D721Med (cell line): ENCODE data around the gene RPS6KL1.

Experiments
- DNase-seq: peaks from one replicate; pipeline ENCODE4 v3.0.0; 2011; ENCODE audit warnings: low spot score; ENCODE audit not compliant: insufficient read length
- FAIRE-seq: peaks from 2 replicates; lab custom pipeline; 2011; peaks lifted over from hg19 to GRCh38; lab: Jason Lieb, UNC
- TF ChIP-seq, protein P1 (sequence below): IDR thresholded peaks from 2 replicates; pipeline ENCODE4 v1.5.1; 2012; ENCODE audit warnings: mild to moderate bottlenecking, control low read depth; ENCODE audit not compliant: insufficient read depth; ENCODE audit errors: missing control alignments

Gene RPS6KL1

DNA sequence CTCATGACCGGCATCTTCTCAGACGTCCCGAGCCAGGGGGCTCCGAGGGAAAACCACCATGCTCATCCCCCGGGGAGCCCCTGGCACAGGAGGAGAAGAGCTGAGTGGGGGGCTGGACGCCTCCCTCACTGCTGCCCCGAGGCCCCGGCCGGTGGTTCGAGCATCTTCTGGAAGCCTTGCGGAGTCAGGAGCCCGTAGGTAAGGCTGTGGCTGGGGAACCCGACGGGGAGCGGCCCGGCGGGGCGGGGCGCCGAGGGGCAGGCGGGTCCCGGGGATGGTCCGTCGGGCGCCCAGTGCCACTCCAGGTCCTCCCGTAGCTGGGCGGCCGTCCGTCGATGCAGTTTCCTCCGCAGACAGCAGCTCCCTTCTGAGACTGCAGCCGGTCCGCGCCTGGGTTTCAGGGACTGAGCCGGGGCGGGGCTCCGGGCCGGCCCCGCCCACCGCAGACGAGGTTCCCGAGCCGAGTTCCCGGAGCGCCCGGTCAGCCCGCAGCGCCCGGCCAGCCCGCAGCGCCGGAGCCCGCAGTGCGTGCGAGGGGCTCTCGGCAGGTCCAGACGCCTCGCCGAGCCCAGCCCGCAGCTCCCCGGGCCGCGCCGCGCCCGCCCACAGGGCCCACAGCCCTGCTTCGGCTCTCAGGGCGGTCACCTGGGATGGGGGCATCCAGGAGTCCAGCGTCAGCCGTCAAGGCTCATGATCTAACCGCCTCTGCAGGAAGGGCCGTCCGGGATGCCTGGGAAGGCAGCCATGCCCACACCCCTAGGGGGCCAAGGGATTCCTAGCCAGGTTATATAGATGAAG is 32.4 kb upstream of the RPS6KL1 start, which contains the start of gene PGF:
Gene PGF, minus strand, starts transcription at position 369 of the 798 bp plus-strand sequence. Its CDS starts 355 bp downstream, at position 14.
- DNase-seq = no peak
- no peak for FAIRE-seq
- TF ChIP-seq, protein P1, sequence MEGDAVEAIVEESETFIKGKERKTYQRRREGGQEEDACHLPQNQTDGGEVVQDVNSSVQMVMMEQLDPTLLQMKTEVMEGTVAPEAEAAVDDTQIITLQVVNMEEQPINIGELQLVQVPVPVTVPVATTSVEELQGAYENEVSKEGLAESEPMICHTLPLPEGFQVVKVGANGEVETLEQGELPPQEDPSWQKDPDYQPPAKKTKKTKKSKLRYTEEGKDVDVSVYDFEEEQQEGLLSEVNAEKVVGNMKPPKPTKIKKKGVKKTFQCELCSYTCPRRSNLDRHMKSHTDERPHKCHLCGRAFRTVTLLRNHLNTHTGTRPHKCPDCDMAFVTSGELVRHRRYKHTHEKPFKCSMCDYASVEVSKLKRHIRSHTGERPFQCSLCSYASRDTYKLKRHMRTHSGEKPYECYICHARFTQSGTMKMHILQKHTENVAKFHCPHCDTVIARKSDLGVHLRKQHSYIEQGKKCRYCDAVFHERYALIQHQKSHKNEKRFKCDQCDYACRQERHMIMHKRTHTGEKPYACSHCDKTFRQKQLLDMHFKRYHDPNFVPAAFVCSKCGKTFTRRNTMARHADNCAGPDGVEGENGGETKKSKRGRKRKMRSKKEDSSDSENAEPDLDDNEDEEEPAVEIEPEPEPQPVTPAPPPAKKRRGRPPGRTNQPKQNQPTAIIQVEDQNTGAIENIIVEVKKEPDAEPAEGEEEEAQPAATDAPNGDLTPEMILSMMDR = no peak

DNA sequence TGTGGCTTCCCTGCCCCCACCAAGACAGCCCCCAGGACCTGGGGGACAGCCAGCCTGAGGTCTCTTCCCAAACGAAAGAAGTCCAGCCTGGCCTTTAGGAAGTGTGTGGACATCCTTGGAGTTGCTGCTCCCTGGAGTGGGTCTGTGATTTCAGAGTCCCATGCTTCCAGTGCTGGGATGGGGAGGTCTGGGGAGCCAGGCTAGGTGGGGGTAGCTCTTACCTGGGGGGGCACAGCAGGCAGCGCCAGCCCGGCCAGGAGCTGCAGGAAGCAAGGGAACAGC is 31.8 kb upstream of the RPS6KL1 start:
- TF ChIP-seq, protein P1 = no peak
- FAIRE-seq = no peak
- no peak for DNase-seq

DNA sequence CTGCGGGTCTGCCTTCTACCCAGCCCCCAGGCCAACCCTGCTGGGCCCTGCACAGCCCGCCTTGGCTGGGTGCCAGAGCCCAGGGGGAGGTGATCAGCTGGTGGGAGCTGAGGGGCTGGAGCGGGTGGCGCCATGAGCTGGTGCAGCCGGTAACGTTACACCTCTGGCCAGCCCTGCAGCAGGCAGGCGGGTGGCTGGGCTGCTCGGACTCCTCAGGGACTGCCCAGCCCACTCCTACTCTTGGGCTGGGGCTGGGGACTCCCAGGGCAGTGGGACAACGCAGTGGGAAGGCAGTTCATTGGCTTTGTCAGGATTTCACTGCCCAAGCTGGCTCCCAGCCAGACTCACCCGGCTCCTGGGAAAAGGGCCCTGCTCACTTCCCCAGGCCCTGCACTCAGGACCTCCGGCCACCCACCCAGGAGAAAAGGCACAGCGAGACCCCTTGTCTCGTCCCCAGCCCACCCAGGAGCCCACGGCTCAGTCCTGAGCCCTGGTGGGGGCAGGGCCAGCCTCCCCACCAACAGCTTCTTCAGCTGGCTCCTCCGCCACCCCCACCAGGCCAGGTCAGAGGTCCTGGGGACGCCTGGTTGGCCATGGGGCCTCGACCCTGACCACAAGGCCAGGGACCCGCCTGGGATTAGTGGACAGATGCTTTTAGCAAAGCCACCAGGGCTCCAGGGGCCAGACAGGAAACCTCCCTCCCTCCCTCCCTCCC is 31.3 kb upstream of the RPS6KL1 start:
- DNase-seq (no peak), FAIRE-seq (no peak)

DNA sequence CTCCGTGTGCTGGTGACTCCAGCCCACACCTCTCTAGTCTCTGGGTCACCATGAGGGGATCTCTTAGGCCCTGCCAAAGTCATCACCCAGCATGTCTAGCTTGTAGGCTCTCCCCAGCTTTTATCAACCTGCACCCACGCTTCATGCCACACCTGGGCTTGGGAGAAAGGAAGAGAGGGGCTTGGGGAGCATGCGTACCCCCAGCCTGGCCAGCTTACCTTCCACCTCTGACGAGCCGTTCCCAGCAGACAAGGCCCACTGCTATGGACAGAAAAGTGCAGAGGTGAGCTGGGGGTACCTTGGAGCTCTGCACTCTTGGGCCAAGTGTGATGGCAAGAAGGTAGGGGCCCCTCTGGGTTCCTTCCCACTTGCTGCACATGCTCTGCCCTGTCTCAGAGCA is 30.6 kb upstream of the RPS6KL1 start:
- FAIRE-seq (no peak), DNase-seq (no peak)
- TF ChIP-seq, protein P1 = no peak

More for the DNA sequence above, 31.3 kb upstream of the RPS6KL1 start:
- TF ChIP-seq, protein P1 = no peak

DNA sequence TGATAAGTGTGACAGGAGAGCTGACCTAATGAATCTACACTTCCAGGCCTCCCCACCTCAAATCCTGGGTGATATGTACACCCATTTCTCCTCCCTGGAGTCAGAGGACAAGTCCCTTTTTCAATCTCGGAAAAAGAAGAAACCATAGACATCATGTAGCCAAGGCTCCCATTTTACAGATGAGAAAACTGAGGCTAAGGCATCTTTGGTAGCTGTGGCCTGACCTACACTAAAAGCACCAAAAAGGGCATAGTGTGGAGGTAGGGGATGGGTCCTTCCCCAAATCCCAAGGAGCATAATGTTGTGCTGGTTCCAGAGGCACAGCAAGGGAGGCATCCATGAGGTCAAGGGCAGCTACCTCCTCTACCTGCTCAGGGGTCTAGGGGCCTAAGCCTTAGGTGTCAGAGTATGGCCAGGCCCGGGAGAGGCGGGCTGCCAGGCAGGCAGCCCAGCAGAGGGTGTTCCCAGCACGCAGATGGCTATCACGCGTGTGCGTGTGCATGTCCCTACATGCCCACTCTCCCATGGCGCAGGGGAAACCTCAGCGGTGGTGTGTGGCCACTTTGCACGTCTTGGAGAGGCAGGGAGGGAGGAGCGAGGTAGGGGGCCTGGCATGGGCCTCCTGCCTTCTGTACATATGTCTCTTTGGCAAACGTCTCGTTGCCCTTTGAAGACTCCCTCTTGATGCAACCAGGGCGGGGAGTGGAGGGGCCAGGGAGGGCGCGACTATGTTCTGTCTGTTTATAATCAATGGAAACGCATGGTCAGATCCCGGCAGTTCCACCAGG is 29.8 kb upstream of the RPS6KL1 start:
- TF ChIP-seq, protein P1 = no peak
- DNase-seq (no peak), FAIRE-seq (no peak)

DNA sequence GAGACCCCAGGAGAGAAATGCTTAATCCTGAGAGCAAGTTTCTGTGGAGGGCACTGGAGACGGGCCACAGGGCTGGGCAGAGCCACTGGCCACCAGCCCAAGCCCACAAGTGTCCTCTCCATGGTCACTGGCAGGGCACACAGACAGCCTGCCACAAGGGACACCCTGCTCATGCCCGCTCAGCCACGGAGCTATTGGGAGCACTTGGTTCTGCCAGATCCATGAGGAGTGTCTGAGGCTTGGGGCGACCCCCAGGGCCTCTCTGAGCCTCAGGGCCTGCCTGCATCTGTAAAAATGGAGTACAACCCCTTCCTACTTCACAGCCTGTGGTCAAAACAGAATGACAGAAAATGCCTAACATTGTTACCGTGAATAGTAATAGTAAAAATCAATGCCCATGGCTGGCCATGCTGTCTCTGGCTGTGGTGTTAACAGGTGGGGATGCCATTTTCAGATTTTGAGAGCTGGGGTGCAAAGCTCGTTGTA is 29.2 kb upstream of the RPS6KL1 start:
- TF ChIP-seq, protein P1 = no peak
- FAIRE-seq = no peak
- no peak for DNase-seq
